GM10248 (cell line): ENCODE results near the gene GPRASP2.
"Not testable (repeated sequence)": the region's sequence is repeated elsewhere in the genome, so short reads cannot be mapped to it uniquely, and the experiment has no call there.

Experiments
- CTCF ChIA-PET: fragments of 300-600 bp; sonication (Branson Sonifier 250); formaldehyde crosslinking; extraction: SDS; loops from one replicate; lab custom pipeline; 2021; ENCODE audit warnings: antibody characterized with exemption; lab: Yijun Ruan, JAX
- POLR2A ChIA-PET: fragments of 350-650 bp; sonication (Branson Sonifier 250); formaldehyde crosslinking; extraction: SDS; loops from one replicate; lab custom pipeline; 2020; ENCODE audit warnings: antibody characterized with exemption; lab: Yijun Ruan, JAX
- DNase-seq: peaks from one replicate; pipeline ENCODE4 v3.0.0; 2012; ENCODE audit errors: extremely low spot score
- CTCF ChIP-seq: IDR thresholded peaks from 2 replicates; pipeline ENCODE4 v1.5.1; 2012; ENCODE audit warnings: mild to moderate bottlenecking, low read depth; ENCODE audit errors: extremely low read depth, missing control alignments, control extremely low read depth

Gene GPRASP2

GRCh38 chrX:102715967-102716366 is 3.7 kb downstream of the GPRASP2 start:
- POLR2A ChIA-PET, result no interaction called here
- no peak for TF ChIP-seq CTCF
- CTCF ChIA-PET, result no interaction called here
- DNase-seq, result no peak

GRCh38 chrX:102720237-102721168 is 8.3 kb downstream of the GPRASP2 start, which contains the start of gene GPRASP3:
TSS of gene GPRASP3 (plus strand) at chrX:102720743. CDS start at chrX:102748996, 28,253 bp downstream.
- CTCF ChIA-PET, result no interaction called here
- POLR2A ChIA-PET, result no interaction called here
- DNase-seq, result peak; percentile 65
- no peak for TF ChIP-seq CTCF

DNA sequence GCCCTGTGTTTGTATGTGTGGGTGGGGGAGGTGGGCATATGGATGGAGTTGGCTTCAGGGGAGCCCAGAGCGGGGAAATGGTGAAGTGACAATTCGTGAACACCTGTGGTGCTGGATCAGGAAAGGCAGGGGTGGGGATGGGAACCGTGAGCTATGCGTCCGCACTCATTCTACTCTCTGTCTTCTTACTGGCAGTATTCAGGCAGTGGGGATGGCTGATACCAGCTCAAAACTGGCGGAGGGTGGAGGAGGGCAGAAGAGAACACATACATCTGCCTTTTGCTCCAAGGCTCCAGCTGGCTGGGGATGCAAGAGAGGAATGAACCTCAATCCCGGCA is 8.9 kb downstream of the GPRASP2 start:
- POLR2A ChIA-PET, CTCF ChIA-PET, DNase-seq: not testable (repeated sequence)

GRCh38 chrX:102723456-102723855 is 11.2 kb downstream of the GPRASP2 start:
- TF ChIP-seq CTCF, result no peak
- DNase-seq, result no peak
- CTCF ChIA-PET, result no interaction called here
- POLR2A ChIA-PET, result no interaction called here

DNA sequence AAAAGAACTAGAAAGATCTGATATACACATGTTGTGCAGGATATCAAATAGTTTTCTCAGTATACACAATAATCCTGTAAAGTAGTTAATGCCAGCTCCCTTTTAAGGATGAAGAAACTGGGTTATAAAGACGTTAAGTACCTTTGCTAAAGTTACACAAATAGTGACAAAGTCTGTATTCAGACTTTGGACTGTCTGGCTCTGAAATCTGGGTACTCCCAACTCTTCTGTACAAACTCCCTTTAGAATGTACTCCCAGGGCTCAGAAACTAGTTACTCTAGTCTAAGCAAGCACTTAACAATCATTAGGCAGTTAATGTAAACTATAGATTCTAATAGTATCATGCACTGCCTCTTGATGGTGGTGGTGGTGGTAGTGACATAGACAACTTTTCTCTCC is 15.5 kb downstream of the GPRASP2 start:
- CTCF ChIA-PET, result no interaction called here
- TF ChIP-seq CTCF, result no peak
- POLR2A ChIA-PET, result no interaction called here
- no peak for DNase-seq

DNA sequence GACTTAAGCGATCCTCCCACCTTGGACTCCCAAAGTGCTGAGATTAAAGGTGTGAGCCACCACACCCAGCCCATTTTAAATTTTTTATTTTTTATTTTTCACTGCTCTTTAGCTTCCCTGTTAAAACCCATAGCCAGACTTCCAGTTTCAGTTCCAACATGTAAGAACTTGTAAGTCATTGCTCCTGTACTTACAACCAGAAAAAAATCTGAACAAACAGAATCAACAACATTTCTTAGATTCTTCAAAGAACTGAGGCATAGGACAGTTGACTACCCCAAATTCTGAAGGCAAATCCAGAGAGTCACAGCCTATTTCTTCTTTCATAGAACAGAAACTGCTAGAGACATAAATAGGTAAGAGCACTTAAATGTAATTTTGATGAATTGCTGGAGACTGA is 16.4 kb downstream of the GPRASP2 start:
- ChIA-PET CTCF (no interaction called here), POLR2A (no interaction called here)
- no peak for TF ChIP-seq CTCF
- DNase-seq, result no peak

DNA sequence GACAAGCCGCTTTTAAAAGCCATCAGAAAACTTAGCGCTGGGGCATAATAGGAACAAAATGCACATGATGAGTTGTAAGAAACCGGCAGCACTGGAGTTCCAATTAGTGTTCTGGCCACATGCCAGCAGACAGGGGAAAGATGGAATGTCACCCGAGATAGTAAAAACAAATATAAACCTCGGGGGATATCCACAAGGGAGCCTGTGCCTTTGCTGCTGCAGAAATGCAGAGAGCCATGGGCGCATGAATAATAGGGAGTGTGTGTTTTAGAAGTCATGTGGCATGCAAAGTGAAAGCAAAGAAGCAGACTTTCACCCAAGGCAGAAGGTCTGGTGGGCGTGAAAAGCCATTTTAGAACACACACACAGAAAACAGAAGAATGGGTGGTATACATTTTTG is 27.4 kb downstream of the GPRASP2 start:
- TF ChIP-seq CTCF, result no peak
- DNase-seq, result no peak
- POLR2A ChIA-PET, result no interaction called here
- CTCF ChIA-PET, result no interaction called here
